Right lobe of liver (tissue), 6 donors: ENCODE results near the gene COA6. TPM values are rescaled to one million over a fixed set of nuclear protein-coding genes. Genes with fewer than 3 reads are reported as not detected.

Source experiments
- ATAC-seq, 4 donors: fragments of 200-7000 bp; cut with Tn5 transposase; one replicate each; pipeline ENCODE4 v1.9.1; 2020; ENCODE audit warnings: mild to moderate bottlenecking in 4 of 4, moderate library complexity in 4 of 4
- DNase-seq, 3 donors: peaks; one replicate each; pipeline ENCODE4 v3.0.0-alpha.2; 2020
- H3K27ac ChIP-seq, 3 donors: fragments of 200-600 bp; one replicate each; pipeline ENCODE4 v1.8.0; 2022
- H3K27me3 ChIP-seq, 2 donors: fragments of 200-600 bp; one replicate each; pipeline ENCODE4 v1.8.0; 2022
- H3K36me3 ChIP-seq, 4 donors: fragments of 200-600 bp; sonication (generic) in 1 of 4; one replicate each; pipeline versions ENCODE4 v1.5.1 to v1.8.0; 2017 to 2022; ENCODE audit warnings: control low read depth in 1 of 4
- H3K4me1 ChIP-seq, 4 donors: fragments of 200-600 bp; sonication (generic) in 1 of 4; one replicate each; pipeline versions ENCODE4 v1.5.1 to v1.8.0; 2017 to 2022; ENCODE audit warnings: control low read depth in 1 of 4
- H3K4me3 ChIP-seq, 3 donors: fragments of 200-600 bp; one replicate each; pipeline ENCODE4 v1.8.0; 2022
- H3K9me3 ChIP-seq, 4 donors: fragments of 200-600 bp; sonication (generic) in 1 of 4; one replicate each; pipeline versions ENCODE4 v1.5.1 to v1.8.0; 2017 to 2022; ENCODE audit warnings: control low read depth in 1 of 4
- CTCF ChIP-seq, 4 donors: fragments of 200-600 bp in 3 of 4; fragments of 450-650 bp in 1 of 4; IDR thresholded peaks; one replicate each; pipeline versions ENCODE4 v1.5.1 to v1.8.0; 2016 to 2022; ENCODE audit warnings: antibody characterized with exemption in 4 of 4, mild to moderate bottlenecking in 2 of 4
- POLR2A ChIP-seq: fragments of 450-650 bp; IDR thresholded peaks from one replicate; pipeline ENCODE4 v1.6.1; 2017; ENCODE audit warnings: antibody characterized with exemption, mild to moderate bottlenecking
- WGBS: methylation state at CpG from one replicate; pipeline ENCODE4 v1.1.6; 2018; ENCODE audit warnings: low coverage, low lambda C conversion rate; ENCODE audit not compliant: insufficient coverage; ENCODE audit errors: missing lambda C conversion rate; 5-methylcytosine and 5-hydroxymethylcytosine counted together
- intact Hi-C, 2 donors: fragments of 100-400 bp; cut with DNase I; formaldehyde crosslinking; loops; one replicate each; pipeline versions ENCODE4 v1.11.2 to v1.14.1; 2022
- total RNA-seq, 6 experiments: library from RNA; depleted of rRNA in 2 of 6; stranded (reverse); fragments of >200 nt in 2 of 6; fragmentation: NEBNext Ultra II Directional in 3 of 6; extraction: Animal tissue kit (Norgen Biotek cat#: 25700) in 3 of 6; gene quantifications; one replicate each; pipeline versions ENCODE4 v1.1.0 to v1.2.4, GENCODE V29; 2016 to 2023
- donor health status: DM: no; HTN: yes; CAD: no.
- donor health status: DM: no; HTN: no; CAD: no.
- donor health status: DM: no; HTN: no; CAD: no.
- donor health status: DM: no; HTN: yes; CAD: no.
- donor health status: DM: no; HTN: yes; CAD: no.

Gene COA6
- total RNA-seq, 6 experiments from 2014 or later, result 12.8 to 29.3 (median 16.2) TPM

- intact Hi-C loops, result no loop called here
- Histone ChIP-seq H3K36me3 (no peaks in the 10 kb centered on the region), H3K4me1 (peaks cover 0 to 9% (median 2%) of the 10 kb centered on the region in 4 donors), H3K9me3 (no peaks in the 10 kb centered on the region), H3K27ac (peak overlapping the region in 1 of 3 donors; percentile 8), H3K4me3 (no peak overlapping the region), H3K27me3 (no peaks in the 10 kb centered on the region)
- TF ChIP-seq POLR2A, result no peak
- DNase-seq, result no peak
- ATAC-seq, result peak; percentile 51 to 85 (median 66)
Measured at GRCh38 chr1:234400773-234401172, 27.5 kb downstream of the COA6 start.

DNA sequence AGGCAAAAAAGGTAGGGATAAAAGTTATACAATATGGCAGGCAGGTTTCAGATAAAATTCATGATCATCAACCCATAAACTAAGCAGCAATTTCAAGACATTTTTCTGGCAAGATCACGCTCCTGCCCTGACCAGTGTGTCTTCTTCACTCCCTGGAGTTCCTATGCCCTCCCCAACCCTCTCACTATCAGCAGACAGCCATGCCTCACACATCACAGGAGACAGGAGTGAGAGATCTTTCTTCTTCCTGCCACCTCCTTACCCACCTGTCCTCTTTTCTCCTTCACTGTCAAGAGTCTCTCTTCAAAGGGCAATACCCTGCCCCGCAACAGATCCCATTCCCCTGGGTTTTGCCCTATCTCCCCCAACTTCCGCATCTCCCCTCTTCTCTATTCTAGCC lies 28.4 kb downstream of the COA6 start:
- H3K4me1 ChIP-seq, result peaks cover 0 to 9% (median 2%) of the 10 kb centered on the region in 4 donors
- H3K4me3 ChIP-seq, result no peak overlapping the region
- 87% methylated on average over 3 of the region's 3 CpGs for WGBS
- no peaks in the 10 kb centered on the region for H3K27me3 ChIP-seq
- intact Hi-C loops, result no loop called here
- H3K27ac ChIP-seq, result no peak overlapping the region
- no peaks in the 10 kb centered on the region for H3K36me3 ChIP-seq
- ATAC-seq (no peak), DNase-seq (no peak)
- no peak for TF ChIP-seq CTCF (IDR thresholded peaks at IDR 0.05)
- no peak for TF ChIP-seq POLR2A
- H3K9me3 ChIP-seq, result no peaks in the 10 kb centered on the region

GRCh38 chr1:234402939-234403338 lies 29.7 kb downstream of the COA6 start:
- H3K4me3 ChIP-seq, result no peak overlapping the region
- no peaks in the 10 kb centered on the region for H3K27me3 ChIP-seq
- no peak for ATAC-seq
- no peak for DNase-seq
- H3K27ac ChIP-seq, result no peak overlapping the region
- H3K4me1 ChIP-seq, result peaks cover 0 to 9% (median 2%) of the 10 kb centered on the region in 4 donors
- intact Hi-C loops, result no loop called here
- H3K36me3 ChIP-seq, result no peaks in the 10 kb centered on the region
- TF ChIP-seq POLR2A (no peak), CTCF (IDR thresholded peaks at IDR 0.05) (no peak)
- no peaks in the 10 kb centered on the region for H3K9me3 ChIP-seq
- 80% methylated on average over 3 of the region's 3 CpGs for WGBS

- Histone ChIP-seq H3K27ac (no peak overlapping the region), H3K27me3 (no peaks in the 10 kb centered on the region), H3K4me1 (peaks cover 0 to 4% (median 2%) of the 10 kb centered on the region in 4 donors), H3K36me3 (no peaks in the 10 kb centered on the region), H3K9me3 (no peaks in the 10 kb centered on the region), H3K4me3 (no peak overlapping the region)
- DNase-seq, result no peak
- ATAC-seq, result no peak
- intact Hi-C loops, result no loop called here
- TF ChIP-seq CTCF (IDR thresholded peaks at IDR 0.05) (no peak), POLR2A (no peak)
- 97% methylated on average over 4 of the region's 6 CpGs for WGBS
Measured at GRCh38 chr1:234405676-234406075, 32.4 kb downstream of the COA6 start.

DNA sequence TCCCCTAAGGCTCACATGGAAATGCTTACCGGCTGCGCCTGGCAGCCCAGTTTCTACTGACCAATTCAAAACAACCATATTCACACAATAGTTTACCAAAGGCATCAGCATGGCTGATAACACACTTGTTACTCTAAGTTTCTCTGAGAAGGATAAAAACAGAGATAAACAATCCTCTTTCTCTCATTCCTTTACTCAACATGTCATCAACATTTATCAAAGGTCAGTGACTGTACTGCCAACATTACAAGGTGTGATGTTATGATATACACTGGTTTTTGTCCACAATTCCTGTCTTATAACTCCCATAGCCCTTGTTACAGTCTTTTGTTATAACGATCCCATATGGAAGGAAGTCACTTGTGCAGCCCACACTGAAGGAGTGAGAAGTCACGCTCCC lies 33.6 kb downstream of the COA6 start:
- 86% methylated on average over 2 of the region's 4 CpGs for WGBS
- Histone ChIP-seq H3K36me3 (no peaks in the 10 kb centered on the region), H3K4me3 (no peak overlapping the region), H3K27me3 (no peaks in the 10 kb centered on the region), H3K9me3 (no peaks in the 10 kb centered on the region), H3K4me1 (no peaks in the 10 kb centered on the region), H3K27ac (no peak overlapping the region)
- TF ChIP-seq POLR2A, result no peak
- TF ChIP-seq CTCF (IDR thresholded peaks at IDR 0.05), result no peak
- DNase-seq (no peak), ATAC-seq (no peak)
- intact Hi-C loops, result no loop called here
